HEK293T (cell line): Measurements from ENCODE around the gene FHIT.

Source experiments
- BHLHE40 ChIP-seq: fragments of 450-650 bp; IDR thresholded peaks from 2 replicates; pipeline ENCODE4 v1.6.1; 2016; ENCODE audit warnings: mild to moderate bottlenecking, moderate library complexity, borderline replicate concordance
- ELF4 ChIP-seq: fragments of 450-650 bp; IDR thresholded peaks from 2 replicates; pipeline ENCODE4 v1.6.1; 2017; ENCODE audit warnings: antibody characterized with exemption
- FOXA1 ChIP-seq: fragments of 450-650 bp; IDR thresholded peaks from 2 replicates; pipeline ENCODE4 v1.6.1; 2016; ENCODE audit warnings: mild to moderate bottlenecking
- TARDBP ChIP-seq: fragments of 450-650 bp; IDR thresholded peaks from 2 replicates; pipeline ENCODE4 v1.6.1; 2016

- no peak for TF ChIP-seq FOXA1
- no peak for TF ChIP-seq ELF4
- TF ChIP-seq BHLHE40: no peak
- no peak for TF ChIP-seq TARDBP
Observed at GRCh38 chr3:61236556-61236955, 14.7 kb downstream of the FHIT start.
